K562 (cell line): Measurements from ENCODE around the gene KAZALD1. TPM values are rescaled to one million over a fixed set of nuclear protein-coding genes. Genes with fewer than 3 reads are reported as not detected.

Source experiments
- ATAC-seq: fragments of 200-7000 bp; cut with Tn5 transposase; 3 replicates; pipeline ENCODE4 v1.9.1; 2020; ENCODE audit warnings: moderate library complexity
- BruUV-seq: library from RNA; stranded (reverse); fragments of 400-500 nt; replicated peaks from 2 replicates; lab custom pipeline; 2021; lab: Mats Ljungman, UMichigan
- CTCF ChIA-PET: fragments of 300-600 bp; formaldehyde crosslinking; extraction: SDS; loops from one replicate; lab custom pipeline; 2021; ENCODE audit warnings: low intra/inter-chr PET ratio; lab: Yijun Ruan, JAX
- POLR2A ChIA-PET: fragments of 300-600, 350-650 bp; sonication (Branson Sonifier 250); formaldehyde crosslinking; extraction: SDS; loops from one replicate; lab custom pipeline; 2021; ENCODE audit warnings: antibody characterized with exemption, inconsistent platforms; lab: Yijun Ruan, JAX
- DNase-seq, 4 experiments: peaks; one replicate each; pipeline versions ENCODE4 v3.0.0 to v3.0.0-alpha.2; 2011 to 2018; ENCODE audit warnings: low spot score in 3 of 4, mixed read lengths in 3 of 4; ENCODE audit errors: extremely low read depth in 1 of 4
- FAIRE-seq: peaks from 2 replicates; lab custom pipeline; 2011; peaks lifted over from hg19 to GRCh38; lab: Jason Lieb, UNC
- H2AFZ ChIP-seq: 2 replicates; pipeline ENCODE4 v1.6.0; 2011; ENCODE audit warnings: low read depth, low read length, control low read depth, inconsistent platforms
- H3K27ac ChIP-seq: fragments of 200-600 bp; 3 replicates; pipeline ENCODE4 v1.8.0; 2011; ENCODE audit warnings: low read depth, mild to moderate bottlenecking, control low read depth, inconsistent platforms, low read length, moderate library complexity, mixed read lengths; ENCODE audit errors: extremely low read depth
- H3K27me3 ChIP-seq, 2 experiments: fragments of 300-600 bp in 1 of 2; 2 replicates in 1 of 2; 3 replicates in 1 of 2; pipeline versions ENCODE4 v1.6.0 to v1.8.0; 2011; ENCODE audit warnings: inconsistent platforms in 2 of 2, low read length in 2 of 2, mild to moderate bottlenecking in 1 of 2, mixed read lengths in 1 of 2, moderate library complexity in 1 of 2; ENCODE audit not compliant: control insufficient read depth in 2 of 2, insufficient read depth in 2 of 2
- H3K36me3 ChIP-seq: fragments of 300-600 bp; 3 replicates; pipeline ENCODE4 v1.8.0; 2011; ENCODE audit warnings: mild to moderate bottlenecking, low read length, inconsistent platforms; ENCODE audit not compliant: control insufficient read depth, insufficient read depth
- H3K4me1 ChIP-seq, 2 experiments: fragments of 200-600 bp in 1 of 2; replicated peaks in 1 of 2; 2 replicates in 1 of 2; 3 replicates in 1 of 2; pipeline versions ENCODE4 v1.5.1 to v1.8.0; 2011; ENCODE audit warnings: inconsistent platforms in 2 of 2, low read length in 2 of 2, mild to moderate bottlenecking in 1 of 2, mixed read lengths in 1 of 2, moderate library complexity in 1 of 2; ENCODE audit not compliant: control insufficient read depth in 2 of 2, insufficient read depth in 2 of 2
- H3K4me2 ChIP-seq: 2 replicates; pipeline ENCODE4 v1.6.1; 2011; ENCODE audit warnings: low read length, control low read depth, inconsistent platforms, mixed read lengths; ENCODE audit not compliant: insufficient read depth
- H3K4me3 ChIP-seq: fragments of 200-600 bp; sonication (generic), shearing (Covaris generic); 2 replicates; pipeline ENCODE4 v1.5.1; 2016; ENCODE audit warnings: control low read depth, inconsistent platforms
- H3K79me2 ChIP-seq: fragments of 200-600 bp; 3 replicates; pipeline ENCODE4 v1.8.0; 2011; ENCODE audit warnings: low read length, inconsistent platforms; ENCODE audit not compliant: control insufficient read depth, insufficient read depth
- H3K9ac ChIP-seq, 2 experiments: 2 replicates each; pipeline versions ENCODE4 v1.6.0 to v1.6.1; 2011; ENCODE audit warnings: low read depth in 2 of 2, low read length in 2 of 2, control low read depth in 1 of 2, inconsistent platforms in 1 of 2, mild to moderate bottlenecking in 1 of 2, mixed read lengths in 1 of 2; ENCODE audit not compliant: insufficient read depth in 1 of 2
- H3K9me1 ChIP-seq: one replicate; pipeline ENCODE4 v1.6.0; 2011; ENCODE audit warnings: inconsistent platforms, mild to moderate bottlenecking, low read length, moderate library complexity; ENCODE audit not compliant: control insufficient read depth, insufficient read depth
- H3K9me3 ChIP-seq: replicated peaks from 2 replicates; pipeline ENCODE4 v1.5.1; 2011; ENCODE audit warnings: low read depth, low read length, inconsistent platforms; ENCODE audit not compliant: control insufficient read depth, insufficient read depth
- H4K20me1 ChIP-seq: replicated peaks from 2 replicates; pipeline ENCODE4 v1.6.1; 2011; ENCODE audit warnings: low read length, inconsistent platforms, mixed read lengths; ENCODE audit not compliant: control insufficient read depth, insufficient read depth
- ARID2 ChIP-seq: fragments of 450-650 bp; IDR thresholded peaks from 2 replicates; pipeline ENCODE4 v1.6.1; 2017; ENCODE audit warnings: antibody characterized with exemption, mild to moderate bottlenecking
- DPF2 ChIP-seq: fragments of 450-650 bp; IDR thresholded peaks from 2 replicates; pipeline ENCODE4 v1.6.1; 2016
- MAZ ChIP-seq, 2 experiments: fragments of 450-650 bp in 1 of 2; sonication (generic) in 1 of 2; formaldehyde crosslinking; IDR thresholded peaks in 1 of 2; conservative IDR thresholded peaks in 1 of 2; 2 replicates each; pipeline versions ENCODE4 v1.4.0 to v1.5.0; 2020; ENCODE audit warnings: mild to moderate bottlenecking in 1 of 2, missing genetic modification reagents in 1 of 2
- NRF1 ChIP-seq, 2 experiments: fragments of 450-650 bp; IDR thresholded peaks in 1 of 2; conservative IDR thresholded peaks in 1 of 2; 2 replicates each; pipeline ENCODE4 v1.6.1; 2014; ENCODE audit warnings: mild to moderate bottlenecking in 2 of 2
- ZBTB1 ChIP-seq: sonication (generic); formaldehyde crosslinking; IDR thresholded peaks from 2 replicates; pipeline ENCODE4 v1.8.1; 2023; ENCODE audit warnings: missing genetic modification reagents, low read depth, mild to moderate bottlenecking, borderline replicate concordance
- ZBTB7A ChIP-seq: IDR thresholded peaks from 2 replicates; pipeline ENCODE4 v1.6.1; 2011; ENCODE audit warnings: low read depth, mild to moderate bottlenecking, low read length, moderate library complexity, borderline replicate concordance; ENCODE audit not compliant: control insufficient read depth
- WGBS: fragments of 100-300 bp; shearing (Covaris generic); methylation state at CpG from one replicate; pipeline ENCODE4 v1.1.6; 2016; ENCODE audit warnings: low coverage, mixed read lengths; ENCODE audit not compliant: insufficient coverage; ENCODE audit errors: missing lambda C conversion rate; 5-methylcytosine and 5-hydroxymethylcytosine counted together
- in situ Hi-C: fragments of 300-500 bp; cut with MboI; formaldehyde crosslinking; loops from 4 replicates; pipeline ENCODE4 v1.15.0; 2018; ENCODE audit warnings: inconsistent platforms, mixed read lengths
- intact Hi-C: fragments of 100-400 bp; cut with micrococcal nuclease; formaldehyde crosslinking; loops from 2 replicates; pipeline ENCODE4 v1.14.2; 2022
- polyA plus RNA-seq, 8 experiments: library from polyadenylated mRNA; depleted of rRNA in 4 of 8; stranded (reverse) in 5 of 8; unstranded in 3 of 8; fragments of >200 nt; fragmentation: Nextera tagmentation in 2 of 8; fragmentation: Illumina TruSeq in 1 of 8; extraction: Ambion mirVana in 2 of 8; extraction: Trizol in 1 of 8; gene quantifications; 2 replicates each; pipeline versions ENCODE4 v1.2.1 to v1.2.3, GENCODE V29; 2011 to 2014; ENCODE audit warnings: inconsistent platforms in 1 of 8, missing spikeins in 1 of 8
- total RNA-seq, 7 experiments: library from RNA; depleted of rRNA in 6 of 7; stranded (reverse); fragments of >200 nt in 6 of 7; fragmentation: Illumina TruSeq in 2 of 7; extraction: Trizol in 2 of 7; gene quantifications; 2 replicates each; pipeline versions ENCODE4 v1.2.1 to v1.2.3, GENCODE V29; 2011 to 2021; ENCODE audit warnings: low replicate concordance in 1 of 7
- TF ChIP-seq, protein P1 (sequence below), 3 experiments: IDR thresholded peaks in 2 of 3; conservative IDR thresholded peaks in 1 of 3; 2 replicates each; pipeline ENCODE4 v1.5.1; 2011 to 2012; ENCODE audit warnings: low read length in 3 of 3, mild to moderate bottlenecking in 3 of 3, control low read depth in 2 of 3, improper control_type of control experiment in 1 of 3, inconsistent platforms in 1 of 3, low read depth in 1 of 3, mixed read lengths in 1 of 3, moderate library complexity in 1 of 3; ENCODE audit not compliant: insufficient read depth in 2 of 3

KAZALD1 gene
- total and polyA plus RNA-seq, 9 of the 15 experiments (the other 6 are each of a cell fraction or from before 2014, with no cell fraction given) = 0.15 to 10.0 (median 4.9) TPM

DNA sequence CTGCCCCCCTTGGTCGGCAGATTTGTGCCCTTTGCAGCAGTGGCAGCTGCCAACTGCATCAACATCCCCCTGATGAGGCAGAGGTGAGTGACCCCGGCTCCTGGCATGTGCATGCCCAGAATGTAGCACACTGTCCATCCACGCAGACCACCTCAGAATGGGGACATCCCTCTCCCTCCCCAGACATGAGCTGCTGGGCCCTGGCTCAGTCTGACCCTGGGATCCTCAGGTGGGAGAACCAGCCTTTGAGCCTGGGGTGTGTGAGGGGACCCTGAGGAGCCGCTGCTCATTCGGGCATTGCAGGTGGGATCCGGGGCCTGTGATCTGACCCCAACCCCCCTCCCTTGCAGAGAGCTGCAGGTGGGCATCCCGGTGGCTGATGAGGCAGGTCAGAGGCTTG, 25.1 kb upstream of the KAZALD1 start:
- in situ Hi-C loops (no loop called here), intact Hi-C loops (loop anchor here (10.0 kb wide), 1 partner anchor 408 kb away; no protein-coding TSS in a partner anchor)
- ATAC-seq (no peak), FAIRE-seq (no peak), DNase-seq (no peak)
- Histone ChIP-seq H2AFZ (no peak overlapping the region), H3K9ac (peak overlapping the region in 1 of 2 experiments; percentile 35; a peak in 1 of 4 replicates), H3K9me3 (no peaks in the 10 kb centered on the region), H3K4me1 (peaks cover 13 to 22% of the 10 kb centered on the region in 2 experiments), H3K79me2 (no peaks in the 10 kb centered on the region), H4K20me1 (no peaks in the 10 kb centered on the region), H3K27me3 (no peaks in the 10 kb centered on the region), H3K9me1 (no peaks in the 10 kb centered on the region), H3K4me2 (no peak overlapping the region), H3K27ac (no peak overlapping the region), H3K4me3 (no peak overlapping the region), H3K36me3 (no peaks in the 10 kb centered on the region)
- 11% methylated on average over 6 of the region's 7 CpGs for WGBS
- CTCF ChIA-PET = no interaction called here
- POLR2A ChIA-PET = interaction anchor here (0.6 kb wide), 2 partner anchors 14 to 141 kb away, joined by 3 to 4 read pairs; no protein-coding TSS in a partner anchor
- TF ChIP-seq ARID2 = no peak
- no peak for TF ChIP-seq DPF2
- no peak for TF ChIP-seq NRF1 (conservative IDR thresholded peaks at IDR 0.05 in 1 of 2, IDR thresholded peaks at IDR 0.05 in 1 of 2)
- BruUV-seq = no TSS peak

GRCh38 chr10:101038484-101038883, 23.3 kb upstream of the KAZALD1 start:
- DNase-seq = peak in 1 of 4 experiments; percentile 29
- Histone ChIP-seq H3K36me3 (no peaks in the 10 kb centered on the region), H3K79me2 (no peaks in the 10 kb centered on the region), H3K4me2 (no peak overlapping the region), H3K4me1 (peaks cover 15 to 20% of the 10 kb centered on the region in 2 experiments), H4K20me1 (no peaks in the 10 kb centered on the region), H3K9me1 (no peaks in the 10 kb centered on the region), H2AFZ (no peak overlapping the region), H3K27me3 (no peaks in the 10 kb centered on the region), H3K4me3 (no peak overlapping the region), H3K27ac (no peak overlapping the region), H3K9me3 (no peaks in the 10 kb centered on the region), H3K9ac (no peak overlapping the region)
- ChIA-PET POLR2A (interaction anchor here (0.6 kb wide), 1 partner anchor 19 kb away, joined by 3 read pairs; no protein-coding TSS in a partner anchor), CTCF (no interaction called here)
- intact Hi-C loops (loop anchor here (10.0 kb wide), 1 partner anchor 406 kb away; no protein-coding TSS in a partner anchor), in situ Hi-C loops (no loop called here)
- 16% methylated on average over 4 of the region's 5 CpGs for WGBS
- BruUV-seq = no TSS peak
- no peak for FAIRE-seq
- no peak for ATAC-seq
- peak; percentile 91 for TF ChIP-seq ZBTB7A
- TF ChIP-seq, protein P1, sequence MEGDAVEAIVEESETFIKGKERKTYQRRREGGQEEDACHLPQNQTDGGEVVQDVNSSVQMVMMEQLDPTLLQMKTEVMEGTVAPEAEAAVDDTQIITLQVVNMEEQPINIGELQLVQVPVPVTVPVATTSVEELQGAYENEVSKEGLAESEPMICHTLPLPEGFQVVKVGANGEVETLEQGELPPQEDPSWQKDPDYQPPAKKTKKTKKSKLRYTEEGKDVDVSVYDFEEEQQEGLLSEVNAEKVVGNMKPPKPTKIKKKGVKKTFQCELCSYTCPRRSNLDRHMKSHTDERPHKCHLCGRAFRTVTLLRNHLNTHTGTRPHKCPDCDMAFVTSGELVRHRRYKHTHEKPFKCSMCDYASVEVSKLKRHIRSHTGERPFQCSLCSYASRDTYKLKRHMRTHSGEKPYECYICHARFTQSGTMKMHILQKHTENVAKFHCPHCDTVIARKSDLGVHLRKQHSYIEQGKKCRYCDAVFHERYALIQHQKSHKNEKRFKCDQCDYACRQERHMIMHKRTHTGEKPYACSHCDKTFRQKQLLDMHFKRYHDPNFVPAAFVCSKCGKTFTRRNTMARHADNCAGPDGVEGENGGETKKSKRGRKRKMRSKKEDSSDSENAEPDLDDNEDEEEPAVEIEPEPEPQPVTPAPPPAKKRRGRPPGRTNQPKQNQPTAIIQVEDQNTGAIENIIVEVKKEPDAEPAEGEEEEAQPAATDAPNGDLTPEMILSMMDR (IDR thresholded peaks at IDR 0.05 in 2 of 3, conservative IDR thresholded peaks at IDR 0.05 in 1 of 3; ENCODE audit: insufficient read depth in 2 of 3, low read depth in 1 of 3, low read length in 3 of 3) = peak; percentile 16 to 46 (median 34); a peak in 4 of 6 replicates
- TF ChIP-seq ZBTB1 (CRISPR knock-in tag) = no peak
- no peak for TF ChIP-seq MAZ (CRISPR knock-in tag; conservative IDR thresholded peaks at IDR 0.05 in 1 of 2, IDR thresholded peaks at IDR 0.05 in 1 of 2)
